Mammary epithelial cell (primary cell): Measurements from ENCODE around the gene CELF2.

ENCODE experiments used
- EZH2 ChIP-seq: IDR thresholded peaks from 2 replicates; pipeline ENCODE4 v1.6.1; 2012; ENCODE audit warnings: low read length, inconsistent platforms, borderline replicate concordance
- TF ChIP-seq, protein P1 (sequence below), 2 donors: IDR thresholded peaks in 1 of 2; conservative IDR thresholded peaks in 1 of 2; 2 replicates each; pipeline ENCODE4 v1.5.1; 2011 to 2012; ENCODE audit warnings: inconsistent platforms in 2 of 2, low read length in 2 of 2, mild to moderate bottlenecking in 2 of 2, control low read depth in 1 of 2, low read depth in 1 of 2; ENCODE audit not compliant: insufficient read depth in 1 of 2; ENCODE audit errors: extremely low read depth in 1 of 2

DNA sequence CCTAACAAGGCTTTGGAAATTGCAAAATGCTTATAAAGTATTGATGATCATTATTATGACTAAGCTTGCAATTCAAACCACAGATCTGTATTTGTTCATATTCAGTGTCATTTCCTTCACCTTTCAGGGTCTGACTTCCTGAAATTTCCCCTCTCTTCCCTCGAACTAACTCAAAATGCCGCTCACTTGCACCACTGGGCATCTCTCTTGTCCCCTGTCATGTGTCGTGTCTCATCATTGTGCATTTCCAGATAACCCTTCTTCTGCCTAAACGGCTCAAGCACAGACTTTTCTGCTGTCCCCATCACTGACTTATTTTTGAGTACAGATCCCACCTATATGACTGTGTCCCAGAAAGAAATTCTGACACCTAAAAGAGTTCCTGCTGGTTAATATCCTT, 41.0 kb upstream of the CELF2 start:
- TF ChIP-seq, protein P1, sequence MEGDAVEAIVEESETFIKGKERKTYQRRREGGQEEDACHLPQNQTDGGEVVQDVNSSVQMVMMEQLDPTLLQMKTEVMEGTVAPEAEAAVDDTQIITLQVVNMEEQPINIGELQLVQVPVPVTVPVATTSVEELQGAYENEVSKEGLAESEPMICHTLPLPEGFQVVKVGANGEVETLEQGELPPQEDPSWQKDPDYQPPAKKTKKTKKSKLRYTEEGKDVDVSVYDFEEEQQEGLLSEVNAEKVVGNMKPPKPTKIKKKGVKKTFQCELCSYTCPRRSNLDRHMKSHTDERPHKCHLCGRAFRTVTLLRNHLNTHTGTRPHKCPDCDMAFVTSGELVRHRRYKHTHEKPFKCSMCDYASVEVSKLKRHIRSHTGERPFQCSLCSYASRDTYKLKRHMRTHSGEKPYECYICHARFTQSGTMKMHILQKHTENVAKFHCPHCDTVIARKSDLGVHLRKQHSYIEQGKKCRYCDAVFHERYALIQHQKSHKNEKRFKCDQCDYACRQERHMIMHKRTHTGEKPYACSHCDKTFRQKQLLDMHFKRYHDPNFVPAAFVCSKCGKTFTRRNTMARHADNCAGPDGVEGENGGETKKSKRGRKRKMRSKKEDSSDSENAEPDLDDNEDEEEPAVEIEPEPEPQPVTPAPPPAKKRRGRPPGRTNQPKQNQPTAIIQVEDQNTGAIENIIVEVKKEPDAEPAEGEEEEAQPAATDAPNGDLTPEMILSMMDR (conservative IDR thresholded peaks at IDR 0.05 in 1 of 2, IDR thresholded peaks at IDR 0.05 in 1 of 2; ENCODE audit: extremely low read depth in 1 of 2, insufficient read depth in 1 of 2, low read depth in 1 of 2, low read length in 2 of 2), result no peak
- no peak for TF ChIP-seq EZH2
